Astrocyte (in vitro differentiated cells and primary cell): ENCODE data around the gene OVCH1. TPM values are rescaled to one million over a fixed set of nuclear protein-coding genes. Genes with fewer than 3 reads are reported as not detected.

ENCODE experiments used
- DNase-seq: peaks from one replicate; pipeline ENCODE4 v3.0.0-alpha.2; 2010; ENCODE audit warnings: low read depth
- FAIRE-seq: peaks from 2 replicates; lab custom pipeline; 2011; peaks lifted over from hg19 to GRCh38; lab: Jason Lieb, UNC
- H2AFZ ChIP-seq: 2 replicates; pipeline ENCODE4 v1.6.0; 2012; ENCODE audit warnings: low read depth, low read length, inconsistent platforms
- H3K27ac ChIP-seq: 2 replicates; pipeline ENCODE4 v1.5.1; 2011; ENCODE audit warnings: low read depth, low read length, inconsistent platforms
- H3K27me3 ChIP-seq: 2 replicates; pipeline ENCODE4 v1.6.0; 2011; ENCODE audit warnings: low read length, inconsistent platforms; ENCODE audit not compliant: insufficient read depth
- H3K36me3 ChIP-seq: 2 replicates; pipeline ENCODE4 v1.5.1; 2011; ENCODE audit warnings: low read length, inconsistent platforms; ENCODE audit not compliant: insufficient read depth
- H3K4me1 ChIP-seq: 2 replicates; pipeline ENCODE4 v1.5.1; 2011; ENCODE audit warnings: low read length, inconsistent platforms; ENCODE audit not compliant: insufficient read depth
- H3K4me2 ChIP-seq: 2 replicates; pipeline ENCODE4 v1.6.0; 2012; ENCODE audit warnings: low read length, inconsistent platforms
- H3K4me3 ChIP-seq: 2 replicates; pipeline ENCODE4 v1.5.1; 2011; ENCODE audit warnings: low read depth, mild to moderate bottlenecking, low read length, inconsistent platforms; ENCODE audit not compliant: insufficient read depth
- H3K79me2 ChIP-seq: 2 replicates; pipeline ENCODE4 v1.6.0; 2012; ENCODE audit warnings: mild to moderate bottlenecking, low read length, inconsistent platforms; ENCODE audit not compliant: insufficient read depth
- H3K9ac ChIP-seq: 2 replicates; pipeline ENCODE4 v1.6.0; 2012; ENCODE audit warnings: mild to moderate bottlenecking, low read length, inconsistent platforms
- H3K9me3 ChIP-seq: 2 replicates; pipeline ENCODE4 v1.5.1; 2012; ENCODE audit warnings: low read depth, mild to moderate bottlenecking, low read length, inconsistent platforms; ENCODE audit not compliant: insufficient read depth
- H4K20me1 ChIP-seq: 2 replicates; pipeline ENCODE4 v1.6.0; 2012; ENCODE audit warnings: low read length, inconsistent platforms; ENCODE audit not compliant: insufficient read depth
- H3K27ac Mint-ChIP-seq: one replicate; pipeline ENCODE4 v1.8.0; 2021; ENCODE audit warnings: mild to moderate bottlenecking, mixed read lengths; ENCODE audit not compliant: unreplicated experiment
- H3K27me3 Mint-ChIP-seq: one replicate; pipeline ENCODE4 v1.8.0; 2021; ENCODE audit warnings: low read depth, mixed read lengths; ENCODE audit not compliant: unreplicated experiment
- H3K36me3 Mint-ChIP-seq: one replicate; pipeline ENCODE4 v1.8.0; 2021; ENCODE audit warnings: low read depth, mixed read lengths; ENCODE audit not compliant: unreplicated experiment
- H3K4me1 Mint-ChIP-seq: one replicate; pipeline ENCODE4 v1.8.0; 2021; ENCODE audit warnings: low read depth, mixed read lengths; ENCODE audit not compliant: unreplicated experiment
- H3K4me3 Mint-ChIP-seq: one replicate; pipeline ENCODE4 v1.8.0; 2021; ENCODE audit warnings: mild to moderate bottlenecking, moderate library complexity, mixed read lengths; ENCODE audit not compliant: unreplicated experiment
- H3K9me3 Mint-ChIP-seq: one replicate; pipeline ENCODE4 v1.8.0; 2021; ENCODE audit warnings: mild to moderate bottlenecking, mixed read lengths; ENCODE audit not compliant: unreplicated experiment
- EZH2 ChIP-seq: IDR thresholded peaks from 2 replicates; pipeline ENCODE4 v1.6.1; 2012; ENCODE audit warnings: mild to moderate bottlenecking, low read length, inconsistent platforms; ENCODE audit not compliant: insufficient read depth
- total RNA-seq: library from RNA; stranded (reverse); gene quantifications from 2 replicates; pipeline ENCODE4 v1.2.1, GENCODE V29; 2021
- TF ChIP-seq, protein P1 (sequence below): IDR thresholded peaks from 2 replicates; pipeline ENCODE4 v1.5.1; 2011; ENCODE audit warnings: low read depth, mild to moderate bottlenecking, inconsistent platforms, low read length, moderate library complexity; ENCODE audit not compliant: insufficient read depth

The OVCH1 gene
- total RNA-seq, 1 donor from 2014 or later, result not detected

DNA sequence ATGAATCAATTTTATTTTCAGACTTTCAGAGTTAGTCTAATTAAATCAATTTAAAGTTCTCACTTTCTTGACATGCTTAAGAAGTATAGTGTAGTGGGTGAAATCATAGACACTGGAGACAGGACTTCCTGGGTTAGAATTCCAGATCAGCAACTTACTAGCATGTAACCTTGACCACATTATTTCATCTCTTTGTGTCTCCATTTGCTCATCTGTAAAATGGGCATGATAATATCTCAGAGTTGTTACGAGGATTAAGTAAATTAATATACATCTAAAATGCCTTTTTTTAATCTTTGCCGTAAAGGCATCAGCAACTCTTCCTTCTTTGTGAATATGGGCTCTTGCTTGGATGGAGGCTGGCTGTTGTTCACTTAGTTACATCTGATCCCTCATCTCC, 115.2 kb downstream of the OVCH1 start:
- peaks cover 9% of the 10 kb centered on the region for H3K4me1 Mint-ChIP-seq
- FAIRE-seq (no peak), DNase-seq (no peak)
- Histone ChIP-seq H3K27ac (no peak overlapping the region), H4K20me1 (no peaks in the 10 kb centered on the region), H3K4me1 (peaks cover 5% of the 10 kb centered on the region), H3K4me3 (no peak overlapping the region), H3K4me2 (no peak overlapping the region), H3K27me3 (no peaks in the 10 kb centered on the region), H3K9me3 (no peaks in the 10 kb centered on the region), H2AFZ (no peak overlapping the region), H3K9ac (no peak overlapping the region), H3K79me2 (peaks cover 36% of the 10 kb centered on the region), H3K36me3 (no peaks in the 10 kb centered on the region)
- TF ChIP-seq EZH2, result no peak
- TF ChIP-seq, protein P1, sequence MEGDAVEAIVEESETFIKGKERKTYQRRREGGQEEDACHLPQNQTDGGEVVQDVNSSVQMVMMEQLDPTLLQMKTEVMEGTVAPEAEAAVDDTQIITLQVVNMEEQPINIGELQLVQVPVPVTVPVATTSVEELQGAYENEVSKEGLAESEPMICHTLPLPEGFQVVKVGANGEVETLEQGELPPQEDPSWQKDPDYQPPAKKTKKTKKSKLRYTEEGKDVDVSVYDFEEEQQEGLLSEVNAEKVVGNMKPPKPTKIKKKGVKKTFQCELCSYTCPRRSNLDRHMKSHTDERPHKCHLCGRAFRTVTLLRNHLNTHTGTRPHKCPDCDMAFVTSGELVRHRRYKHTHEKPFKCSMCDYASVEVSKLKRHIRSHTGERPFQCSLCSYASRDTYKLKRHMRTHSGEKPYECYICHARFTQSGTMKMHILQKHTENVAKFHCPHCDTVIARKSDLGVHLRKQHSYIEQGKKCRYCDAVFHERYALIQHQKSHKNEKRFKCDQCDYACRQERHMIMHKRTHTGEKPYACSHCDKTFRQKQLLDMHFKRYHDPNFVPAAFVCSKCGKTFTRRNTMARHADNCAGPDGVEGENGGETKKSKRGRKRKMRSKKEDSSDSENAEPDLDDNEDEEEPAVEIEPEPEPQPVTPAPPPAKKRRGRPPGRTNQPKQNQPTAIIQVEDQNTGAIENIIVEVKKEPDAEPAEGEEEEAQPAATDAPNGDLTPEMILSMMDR, result no peak
- no peaks in the 10 kb centered on the region for H3K27me3 Mint-ChIP-seq
- H3K27ac Mint-ChIP-seq, result peak overlapping the region; percentile 54
- no peak overlapping the region for H3K4me3 Mint-ChIP-seq
- no peaks in the 10 kb centered on the region for H3K9me3 Mint-ChIP-seq
- no peaks in the 10 kb centered on the region for H3K36me3 Mint-ChIP-seq

DNA sequence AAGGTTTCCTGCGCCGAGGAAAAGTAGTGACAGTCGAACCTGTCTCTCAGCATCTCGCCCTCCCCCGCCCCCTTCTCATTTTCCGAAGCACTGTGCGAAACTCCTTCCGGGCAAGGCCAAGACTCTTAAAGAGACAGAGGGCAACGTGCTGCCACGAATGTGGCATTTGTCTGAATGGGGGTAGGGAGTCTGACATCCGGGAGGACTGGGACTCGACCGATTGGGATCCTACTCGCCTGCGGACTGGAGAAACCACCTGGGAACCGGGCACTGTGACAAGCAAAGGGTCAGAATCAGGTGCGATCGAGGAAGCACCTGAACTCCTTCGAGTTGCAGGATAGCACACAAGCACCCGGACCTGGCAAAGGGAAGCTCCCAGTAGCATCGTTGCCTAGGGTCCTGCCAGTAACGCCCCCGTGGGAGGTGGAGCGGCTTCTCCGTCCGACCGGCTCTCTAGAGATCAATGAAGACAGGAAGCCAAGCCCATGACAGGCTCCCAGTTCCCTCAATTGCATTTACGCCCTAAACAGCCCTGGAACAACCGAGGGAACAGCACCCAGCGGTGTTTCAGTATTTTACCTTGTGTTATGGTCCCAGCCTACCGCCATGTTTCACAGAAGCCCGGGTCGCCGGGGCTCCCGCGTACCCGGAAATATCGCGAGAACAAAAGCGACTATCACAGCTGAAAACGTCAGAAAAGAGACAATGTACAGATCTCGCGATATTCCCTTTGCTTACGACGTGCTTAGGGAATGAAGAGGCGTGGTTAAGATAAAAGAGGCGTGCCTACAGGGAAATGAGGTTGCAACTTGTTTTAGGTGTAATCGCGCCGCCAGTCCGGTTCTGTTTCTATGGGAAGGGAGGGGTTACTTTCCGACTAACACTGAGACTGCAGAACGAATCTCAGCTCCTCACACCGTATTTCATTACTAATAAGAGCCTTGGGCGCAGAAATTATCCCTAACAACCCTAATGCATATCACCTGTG, 116.7 kb downstream of the OVCH1 start, which contains the start of gene ERGIC2:
Gene ERGIC2, minus strand, starts transcription at position 637 of the 988 bp plus-strand sequence. CDS start 9,539 bp downstream, outside the sequence.
- H3K4me1 ChIP-seq, result peaks cover 5% of the 10 kb centered on the region
- Mint-ChIP-seq H3K4me3 (peak within 1 kb of the TSS; percentile 95), H3K4me1 (peaks cover 9% of the 10 kb centered on the region), H3K27me3 (no peaks in the 10 kb centered on the region), H3K36me3 (peaks cover 4% of the 10 kb centered on the region), H3K27ac (peak within 1 kb of the TSS; percentile 97), H3K9me3 (no peaks in the 10 kb centered on the region)
- peak within 1 kb of the TSS; percentile 96 for H2AFZ ChIP-seq
- peak within 1 kb of the TSS; percentile 89 for H3K4me2 ChIP-seq
- no peaks in the 10 kb centered on the region for H3K36me3 ChIP-seq
- peak within 1 kb of the TSS; percentile 98 for H3K27ac ChIP-seq
- no peaks in the 10 kb centered on the region for H3K27me3 ChIP-seq
- FAIRE-seq (peak; percentile 94), DNase-seq (peak; percentile 96)
- peak within 1 kb of the TSS; percentile 98 for H3K4me3 ChIP-seq
- TF ChIP-seq, protein P1, result no peak
- no peak for TF ChIP-seq EZH2
- H3K9me3 ChIP-seq, result no peaks in the 10 kb centered on the region
- H4K20me1 ChIP-seq, result peaks cover 5% of the 10 kb centered on the region
- H3K79me2 ChIP-seq, result peaks cover 51% of the 10 kb centered on the region
- peak within 1 kb of the TSS; percentile 98 for H3K9ac ChIP-seq

Other genes starting within 250 kb of the OVCH1 start
- 81.5 and 93.3 TPM in 2 replicates for gene ERGIC2, start 116.5 kb downstream of the OVCH1 start, total RNA-seq